RWPE2 (cell line): ENCODE data around the gene PVALB.

Experiments
- ATAC-seq: fragments of 200-7000 bp; cut with Tn5 transposase; 3 replicates; pipeline ENCODE4 v1.9.1; 2021; ENCODE audit warnings: low read depth
- DNase-seq: peaks from one replicate; pipeline ENCODE4 v3.0.0-alpha.2; 2020; ENCODE audit warnings: low spot score
- H3K27ac ChIP-seq: fragments of 450-650 bp; 2 replicates; pipeline ENCODE4 v1.5.1; 2017; ENCODE audit warnings: mild to moderate bottlenecking; ENCODE audit not compliant: poor library complexity, severe bottlenecking
- H3K27me3 ChIP-seq: fragments of 250-450 bp; sonication (Bioruptor Pico); 2 replicates; pipeline ENCODE4 v1.5.1; 2021; ENCODE audit warnings: mild to moderate bottlenecking, moderate library complexity; ENCODE audit not compliant: insufficient read depth, poor library complexity, severe bottlenecking
- H3K36me3 ChIP-seq: fragments of 250-450 bp; sonication (Bioruptor Pico); 2 replicates; pipeline ENCODE4 v1.5.1; 2020; ENCODE audit warnings: low read depth, mild to moderate bottlenecking, moderate library complexity
- H3K4me1 ChIP-seq: fragments of 250-450 bp; sonication (Bioruptor Pico); 2 replicates; pipeline ENCODE4 v1.5.1; 2021; ENCODE audit warnings: mild to moderate bottlenecking, moderate library complexity; ENCODE audit not compliant: insufficient read depth, poor library complexity, severe bottlenecking
- H3K4me3 ChIP-seq: fragments of 250-450 bp; sonication (Bioruptor Pico); 2 replicates; pipeline ENCODE4 v1.5.1; 2021; ENCODE audit warnings: mild to moderate bottlenecking, moderate library complexity; ENCODE audit not compliant: severe bottlenecking
- H3K9me3 ChIP-seq: fragments of 250-450 bp; sonication (Bioruptor Pico); 2 replicates; pipeline ENCODE4 v1.5.1; 2021; ENCODE audit warnings: mild to moderate bottlenecking, moderate library complexity; ENCODE audit not compliant: severe bottlenecking
- TF ChIP-seq, protein P1 (sequence below): fragments of 450-650 bp; IDR thresholded peaks from one replicate; pipeline ENCODE4 v1.5.1; 2017; ENCODE audit warnings: mild to moderate bottlenecking, moderate library complexity; ENCODE audit not compliant: poor library complexity, severe bottlenecking

The PVALB gene

DNA sequence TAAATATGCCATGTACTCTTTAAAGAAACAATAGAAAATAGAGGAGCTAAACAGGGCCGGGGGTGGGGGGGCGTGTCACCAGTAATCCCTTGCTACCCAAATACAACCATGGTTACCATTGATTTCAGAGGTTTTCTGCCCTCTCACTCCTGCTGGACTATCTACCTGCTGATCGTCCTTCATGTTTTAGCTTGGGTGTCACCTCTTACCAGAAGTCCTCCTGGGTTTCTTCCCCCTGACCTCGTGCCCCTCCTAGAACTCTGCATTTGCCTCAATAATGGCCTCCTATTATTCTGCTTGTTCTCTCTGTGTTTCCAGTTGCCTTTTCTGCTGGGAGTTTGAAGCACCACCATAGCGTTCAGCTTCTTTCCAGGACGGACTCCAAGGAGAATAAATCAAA is 9.4 kb upstream of the PVALB start:
- Histone ChIP-seq H3K4me3 (no peak overlapping the region), H3K27me3 (no peaks in the 10 kb centered on the region), H3K36me3 (no peaks in the 10 kb centered on the region), H3K27ac (no peak overlapping the region), H3K9me3 (no peaks in the 10 kb centered on the region), H3K4me1 (no peaks in the 10 kb centered on the region)
- ATAC-seq (no peak), DNase-seq (no peak)
- TF ChIP-seq, protein P1, sequence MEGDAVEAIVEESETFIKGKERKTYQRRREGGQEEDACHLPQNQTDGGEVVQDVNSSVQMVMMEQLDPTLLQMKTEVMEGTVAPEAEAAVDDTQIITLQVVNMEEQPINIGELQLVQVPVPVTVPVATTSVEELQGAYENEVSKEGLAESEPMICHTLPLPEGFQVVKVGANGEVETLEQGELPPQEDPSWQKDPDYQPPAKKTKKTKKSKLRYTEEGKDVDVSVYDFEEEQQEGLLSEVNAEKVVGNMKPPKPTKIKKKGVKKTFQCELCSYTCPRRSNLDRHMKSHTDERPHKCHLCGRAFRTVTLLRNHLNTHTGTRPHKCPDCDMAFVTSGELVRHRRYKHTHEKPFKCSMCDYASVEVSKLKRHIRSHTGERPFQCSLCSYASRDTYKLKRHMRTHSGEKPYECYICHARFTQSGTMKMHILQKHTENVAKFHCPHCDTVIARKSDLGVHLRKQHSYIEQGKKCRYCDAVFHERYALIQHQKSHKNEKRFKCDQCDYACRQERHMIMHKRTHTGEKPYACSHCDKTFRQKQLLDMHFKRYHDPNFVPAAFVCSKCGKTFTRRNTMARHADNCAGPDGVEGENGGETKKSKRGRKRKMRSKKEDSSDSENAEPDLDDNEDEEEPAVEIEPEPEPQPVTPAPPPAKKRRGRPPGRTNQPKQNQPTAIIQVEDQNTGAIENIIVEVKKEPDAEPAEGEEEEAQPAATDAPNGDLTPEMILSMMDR: no peak

DNA sequence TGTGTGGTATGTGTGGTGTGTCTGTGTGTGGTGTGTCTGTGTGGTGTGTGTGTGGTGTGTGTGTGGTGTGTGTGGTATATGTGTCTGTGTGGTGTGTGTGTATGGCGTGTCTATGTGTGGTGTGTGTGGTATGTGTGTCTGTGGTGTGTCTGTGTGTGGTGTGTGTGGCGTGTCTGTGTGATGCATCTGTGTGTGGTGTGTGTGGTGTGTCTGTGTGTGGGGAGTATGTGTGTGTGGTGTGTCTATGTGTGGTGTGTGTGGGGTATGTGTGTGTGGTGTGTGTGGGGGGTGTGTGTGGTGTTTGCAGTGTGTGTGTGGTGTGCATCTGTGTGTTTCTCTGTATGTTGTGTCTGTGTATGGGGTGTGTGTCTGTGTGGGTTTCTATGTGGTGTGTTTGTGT is 7.8 kb upstream of the PVALB start:
- Histone ChIP-seq H3K36me3 (no peaks in the 10 kb centered on the region), H3K27ac (no peak overlapping the region), H3K4me3 (no peak overlapping the region), H3K27me3 (peaks cover 6% of the 10 kb centered on the region), H3K9me3 (no peaks in the 10 kb centered on the region), H3K4me1 (no peaks in the 10 kb centered on the region)
- no peak for ATAC-seq
- no peak for DNase-seq
- TF ChIP-seq, protein P1: no peak

DNA sequence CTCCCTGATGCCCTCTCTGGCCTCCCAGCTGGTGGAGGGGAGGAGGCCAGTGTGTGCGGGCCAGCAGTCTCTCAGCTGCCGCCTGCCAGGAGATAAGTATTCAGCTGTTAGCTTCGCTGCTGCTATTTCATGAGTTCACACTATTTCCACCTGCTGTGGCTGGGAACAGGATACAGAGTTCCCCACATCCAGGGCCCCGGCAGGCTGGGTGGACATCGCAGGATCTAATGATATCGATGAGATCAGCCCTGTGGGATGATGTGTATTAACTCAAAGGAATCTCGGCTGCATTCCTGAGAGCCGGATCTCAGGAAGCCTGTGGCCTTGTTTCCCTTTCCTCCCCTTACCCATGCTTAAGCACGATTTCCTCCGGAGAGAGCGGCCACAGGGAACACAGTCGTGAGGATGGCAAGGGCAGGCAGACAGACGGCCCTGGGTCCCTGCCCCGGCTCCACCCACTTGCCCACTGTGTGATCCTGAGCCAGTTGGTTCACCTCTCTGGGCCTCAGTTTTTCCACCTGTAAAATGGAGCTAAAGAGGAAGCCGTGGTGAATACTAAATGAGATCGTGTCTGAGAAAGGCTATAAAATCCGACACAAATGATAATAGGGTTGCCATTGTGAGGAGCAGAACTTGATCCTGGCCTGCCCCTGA is 6.5 kb upstream of the PVALB start:
- Histone ChIP-seq H3K4me1 (no peaks in the 10 kb centered on the region), H3K36me3 (no peaks in the 10 kb centered on the region), H3K9me3 (no peaks in the 10 kb centered on the region), H3K27me3 (peaks cover 12% of the 10 kb centered on the region), H3K27ac (no peak overlapping the region), H3K4me3 (no peak overlapping the region)
- no peak for DNase-seq
- TF ChIP-seq, protein P1: no peak
- ATAC-seq: no peak

DNA sequence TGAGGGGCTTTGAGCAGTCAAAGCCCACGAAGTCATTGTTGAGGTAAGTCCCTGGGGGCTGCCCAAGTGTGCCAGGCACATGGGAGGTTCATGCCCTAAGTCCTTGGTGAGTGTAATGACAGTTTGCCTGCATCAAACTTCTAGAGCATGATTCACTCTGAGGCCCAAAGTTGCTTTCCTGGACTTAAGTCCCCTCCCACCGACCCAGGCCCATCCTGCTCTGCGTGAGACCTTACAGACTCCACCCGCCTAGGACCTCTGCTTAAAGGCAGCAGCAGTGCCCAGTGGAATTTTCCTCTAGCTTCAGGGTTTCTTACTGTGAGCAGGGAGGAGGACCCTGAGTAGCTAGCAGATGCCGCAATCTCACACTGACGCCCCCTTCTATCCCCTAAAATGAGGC is 5.7 kb upstream of the PVALB start:
- Histone ChIP-seq H3K36me3 (no peaks in the 10 kb centered on the region), H3K4me3 (no peak overlapping the region), H3K27me3 (peaks cover 19% of the 10 kb centered on the region), H3K27ac (no peak overlapping the region), H3K9me3 (no peaks in the 10 kb centered on the region), H3K4me1 (no peaks in the 10 kb centered on the region)
- DNase-seq (no peak), ATAC-seq (no peak)
- TF ChIP-seq, protein P1: no peak

DNA sequence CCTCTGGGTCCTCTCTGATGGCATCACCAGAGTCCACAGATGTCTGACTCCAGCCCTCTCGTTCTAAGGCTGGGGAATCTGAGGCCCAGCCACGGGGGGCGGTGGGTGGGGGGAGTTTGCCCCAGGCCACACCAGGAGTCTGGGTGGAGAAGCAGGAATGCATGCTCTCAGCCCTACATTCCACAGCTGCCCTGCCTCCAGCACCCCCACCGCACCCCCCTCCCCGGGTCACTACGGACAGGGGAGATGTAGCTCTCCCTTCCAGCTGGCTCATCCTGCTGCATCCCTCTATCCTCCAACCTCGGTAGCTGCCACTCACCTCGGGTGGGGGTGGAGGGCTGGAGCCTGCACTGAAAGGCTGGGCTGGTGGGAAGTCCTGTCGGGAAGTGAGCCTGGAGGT is 2.3 kb upstream of the PVALB start:
- Histone ChIP-seq H3K4me1 (no peaks in the 10 kb centered on the region), H3K27ac (no peak overlapping the region), H3K9me3 (no peaks in the 10 kb centered on the region), H3K27me3 (peaks cover 53% of the 10 kb centered on the region), H3K36me3 (no peaks in the 10 kb centered on the region), H3K4me3 (no peak overlapping the region)
- TF ChIP-seq, protein P1: no peak
- ATAC-seq: no peak
- no peak for DNase-seq
